Upper lobe of left lung (tissue), 4 donors: ENCODE data around the gene CENPW.

Source experiments
- EP300 ChIP-seq, 4 donors: sonication (generic); formaldehyde crosslinking; IDR thresholded peaks; one replicate each; pipeline ENCODE4 v1.5.1; 2017; ENCODE audit warnings: antibody characterized with exemption in 4 of 4, control low read depth in 2 of 4
- POLR2A ChIP-seq, 4 donors: fragments of 450-650 bp; IDR thresholded peaks; one replicate each; pipeline ENCODE4 v1.5.1; 2016 to 2017; ENCODE audit warnings: antibody characterized with exemption in 4 of 4, mild to moderate bottlenecking in 2 of 4
- POLR2AphosphoS5 ChIP-seq, 2 donors: sonication (generic); formaldehyde crosslinking; IDR thresholded peaks; one replicate each; pipeline ENCODE4 v1.5.1; 2017; ENCODE audit warnings: antibody characterized with exemption in 2 of 2
- TF ChIP-seq, protein P1 (sequence below), 6 experiments: fragments of 450-650 bp in 4 of 6; fragments of 200-600 bp in 2 of 6; sonication (generic) in 2 of 6; IDR thresholded peaks; one replicate each; pipeline ENCODE4 v1.5.1; 2016 to 2019; ENCODE audit warnings: antibody characterized with exemption in 6 of 6

DNA sequence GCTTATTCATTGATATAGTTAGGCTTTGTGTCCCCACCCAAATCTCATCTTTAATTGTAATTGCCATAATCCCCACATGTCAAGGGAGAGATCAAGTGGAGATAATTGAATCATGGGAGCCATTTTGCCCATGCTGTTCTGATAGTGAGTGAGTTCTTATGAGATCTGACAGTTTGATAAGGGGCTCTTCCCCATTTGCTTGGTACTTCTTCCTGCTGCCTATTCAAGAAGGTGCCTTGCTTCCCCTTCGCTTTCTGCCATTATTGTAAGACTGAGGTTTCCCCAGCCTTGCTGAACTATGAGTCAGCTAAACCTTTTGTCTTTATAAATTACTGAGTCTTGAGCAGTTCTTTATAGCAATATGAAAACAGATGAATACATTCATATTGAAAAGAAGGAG lies 45.6 kb downstream of the CENPW start:
- TF ChIP-seq POLR2A (IDR thresholded peaks at IDR 0.05) (no peak), POLR2AphosphoS5 (IDR thresholded peaks at IDR 0.05) (no peak), EP300 (IDR thresholded peaks at IDR 0.05) (no peak)
- TF ChIP-seq, protein P1, sequence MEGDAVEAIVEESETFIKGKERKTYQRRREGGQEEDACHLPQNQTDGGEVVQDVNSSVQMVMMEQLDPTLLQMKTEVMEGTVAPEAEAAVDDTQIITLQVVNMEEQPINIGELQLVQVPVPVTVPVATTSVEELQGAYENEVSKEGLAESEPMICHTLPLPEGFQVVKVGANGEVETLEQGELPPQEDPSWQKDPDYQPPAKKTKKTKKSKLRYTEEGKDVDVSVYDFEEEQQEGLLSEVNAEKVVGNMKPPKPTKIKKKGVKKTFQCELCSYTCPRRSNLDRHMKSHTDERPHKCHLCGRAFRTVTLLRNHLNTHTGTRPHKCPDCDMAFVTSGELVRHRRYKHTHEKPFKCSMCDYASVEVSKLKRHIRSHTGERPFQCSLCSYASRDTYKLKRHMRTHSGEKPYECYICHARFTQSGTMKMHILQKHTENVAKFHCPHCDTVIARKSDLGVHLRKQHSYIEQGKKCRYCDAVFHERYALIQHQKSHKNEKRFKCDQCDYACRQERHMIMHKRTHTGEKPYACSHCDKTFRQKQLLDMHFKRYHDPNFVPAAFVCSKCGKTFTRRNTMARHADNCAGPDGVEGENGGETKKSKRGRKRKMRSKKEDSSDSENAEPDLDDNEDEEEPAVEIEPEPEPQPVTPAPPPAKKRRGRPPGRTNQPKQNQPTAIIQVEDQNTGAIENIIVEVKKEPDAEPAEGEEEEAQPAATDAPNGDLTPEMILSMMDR (IDR thresholded peaks at IDR 0.05), result no peak
